SK-N-MC (cell line): ENCODE results near the gene TMEM145.

Experiments
- EZH2 ChIP-seq: fragments of 200-600 bp; sonication (generic); IDR thresholded peaks from one replicate; pipeline ENCODE4 v1.6.1; 2017; ENCODE audit warnings: antibody characterized with exemption
- FOXP2 ChIP-seq: optimal IDR thresholded peaks from 2 replicates; pipeline ENCODE3; 2011; ENCODE audit warnings: mild to moderate bottlenecking, moderate library complexity; ENCODE audit not compliant: insufficient read depth; ENCODE audit errors: extremely low read length, control extremely low read depth
- POLR2AphosphoS5 ChIP-seq: IDR thresholded peaks from 2 replicates; pipeline ENCODE4 v1.6.1; 2012; ENCODE audit warnings: mild to moderate bottlenecking, low read depth, low read length, borderline replicate concordance

GRCh38 chr19:42355896-42356295 lies 42.8 kb downstream of the TMEM145 start:
- no peak for TF ChIP-seq POLR2AphosphoS5
- no peak for TF ChIP-seq EZH2
- TF ChIP-seq FOXP2: no peak
